HUDEP-2 (cell line): ENCODE results near the gene FAM193A.
A peak's percentile ranks its signal among the peaks of the same experiment; 100 is the strongest.
"Not testable (repeated sequence)": the region's sequence is repeated elsewhere in the genome, so short reads cannot be mapped to it uniquely, and the experiment has no call there.

Source experiments
- DNase-seq, 76 experiments: peaks; one replicate each; lab custom pipeline; 2025; ENCODE audit not compliant: unreplicated experiment in 76 of 76; lab: John Stamatoyannopoulos, UW

The FAM193A gene

DNA sequence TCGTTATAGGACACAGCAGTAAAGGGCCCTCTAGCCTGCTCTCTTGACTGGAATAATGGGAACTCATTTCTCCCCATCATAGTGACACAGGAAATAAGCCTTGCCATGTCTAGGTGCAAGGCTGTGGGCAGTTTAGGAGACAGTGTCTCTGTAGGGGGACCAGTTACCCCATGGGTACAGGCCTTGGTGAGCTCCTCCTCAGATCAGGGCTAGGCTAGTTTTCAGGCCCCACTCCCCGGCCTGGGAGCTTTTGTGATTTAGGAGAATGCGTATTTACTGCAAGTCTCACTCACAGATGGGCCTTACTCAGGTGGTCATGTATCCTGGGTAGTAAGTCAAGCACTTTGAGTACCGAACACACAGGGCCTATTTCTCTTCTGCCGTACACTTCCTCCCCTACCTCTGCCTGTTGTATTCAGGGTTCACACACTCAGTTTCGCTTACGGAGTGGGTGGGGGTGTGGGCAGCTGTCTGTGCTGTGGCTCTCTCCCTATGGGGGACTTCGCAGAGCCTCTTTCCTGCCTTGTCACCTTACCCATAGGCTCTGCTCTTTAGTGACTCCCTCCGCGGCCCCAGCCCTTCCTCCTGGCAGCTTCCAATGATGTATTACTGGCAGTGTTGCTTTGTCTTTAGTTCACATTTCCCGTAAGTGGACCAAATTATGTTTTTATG lies 34.2 kb downstream of the FAM193A start:
- no peak for DNase-seq

DNA sequence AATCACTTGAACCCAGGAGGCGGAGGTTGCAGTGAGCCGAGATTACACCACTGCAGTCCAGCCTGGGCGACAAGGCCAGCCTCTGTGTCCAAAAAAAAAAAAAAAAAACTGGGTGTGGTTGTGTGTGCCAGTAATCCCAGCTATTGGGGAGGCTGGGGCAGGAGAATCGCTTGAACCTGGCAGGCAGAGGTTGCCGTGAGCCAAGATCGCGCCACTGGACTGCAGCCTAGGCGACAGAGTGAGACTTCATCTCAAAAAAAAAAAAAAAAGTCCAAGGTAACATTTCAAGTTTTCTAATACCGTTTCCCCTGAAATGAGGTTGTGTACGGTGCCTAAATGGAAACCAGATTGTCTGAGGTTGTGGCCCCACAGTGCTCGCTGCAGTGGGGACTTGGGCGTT lies 35.6 kb downstream of the FAM193A start:
- DNase-seq: no peak

DNA sequence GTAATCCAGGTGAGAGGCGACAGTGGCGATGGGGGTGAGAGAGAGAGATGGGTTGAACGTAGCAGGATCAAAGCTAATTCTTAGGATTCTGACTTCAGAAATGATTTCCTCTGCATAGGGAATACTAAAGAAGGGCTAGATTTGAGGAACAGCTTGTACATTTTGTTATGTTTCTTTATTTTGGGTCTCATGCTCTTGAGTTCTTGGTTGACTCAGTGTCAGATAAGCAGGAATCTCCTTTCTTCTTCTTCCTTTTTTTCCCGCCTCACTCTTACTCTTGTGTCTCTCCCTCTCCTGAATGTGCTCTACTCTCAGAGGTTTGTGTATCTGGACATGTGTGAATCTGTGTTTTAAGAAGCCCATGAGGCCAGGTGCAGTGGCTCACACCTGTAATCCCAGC lies 36.4 kb downstream of the FAM193A start:
- DNase-seq: no peak

DNA sequence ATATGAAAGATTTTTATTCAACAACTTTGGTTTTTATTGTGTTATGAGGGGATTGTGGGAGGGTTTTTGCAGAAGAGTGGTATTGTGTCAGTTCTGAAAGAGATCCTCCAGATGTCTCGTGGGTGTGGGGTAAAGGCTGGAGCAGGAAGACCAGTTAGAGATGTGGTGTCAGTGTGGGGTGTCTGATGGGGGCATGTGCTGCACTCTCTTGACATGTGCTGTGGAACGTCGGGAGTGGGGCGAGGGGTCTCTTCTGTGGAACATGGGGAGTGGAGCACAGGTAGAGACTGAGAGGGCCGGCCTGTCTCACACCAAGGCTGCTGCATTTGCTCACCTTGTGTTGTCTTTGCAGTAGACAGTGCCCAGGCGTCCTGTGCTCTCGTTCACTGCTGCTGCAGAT lies 37.6 kb downstream of the FAM193A start:
- no peak for DNase-seq

DNA sequence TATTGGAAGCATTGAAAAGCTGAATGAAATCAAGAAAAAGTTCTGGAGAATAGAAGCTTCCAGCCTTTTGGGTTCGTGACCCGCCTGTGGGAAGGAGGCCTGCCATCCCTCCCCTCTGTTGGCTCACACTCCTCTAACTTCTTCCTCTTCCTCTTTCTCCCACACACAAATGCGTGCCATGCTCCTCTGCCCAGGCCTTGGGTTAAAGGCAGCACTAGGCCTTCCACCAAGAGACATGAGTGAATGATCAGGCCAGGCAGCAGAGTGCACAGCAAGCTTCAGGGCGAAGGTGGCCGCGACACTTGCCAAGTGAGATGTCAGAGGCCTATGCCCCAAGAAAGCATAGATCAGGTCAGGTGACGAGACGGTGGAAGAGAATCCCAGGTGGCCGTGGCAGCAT lies 38.4 kb downstream of the FAM193A start:
- no peak for DNase-seq

DNA sequence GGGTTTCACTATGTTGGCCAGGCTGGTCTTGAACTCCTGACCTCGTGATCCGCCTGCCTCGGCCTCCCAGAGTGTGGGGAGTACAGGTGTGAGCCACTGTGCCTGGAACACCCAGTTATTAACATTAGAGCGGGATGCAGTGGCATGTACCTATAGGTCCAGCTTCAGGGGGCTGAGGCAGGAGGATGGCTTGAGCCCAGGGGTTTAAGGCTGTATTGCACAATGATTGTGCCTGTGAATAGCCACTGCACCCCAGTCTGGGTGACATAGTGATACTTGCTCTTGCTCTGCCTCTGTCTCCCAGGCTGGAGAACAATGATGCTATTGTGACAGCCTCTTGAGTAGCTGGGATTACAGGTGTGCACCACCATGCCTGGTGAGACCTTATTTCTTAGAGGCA lies 39.8 kb downstream of the FAM193A start:
- DNase-seq: no peak

DNA sequence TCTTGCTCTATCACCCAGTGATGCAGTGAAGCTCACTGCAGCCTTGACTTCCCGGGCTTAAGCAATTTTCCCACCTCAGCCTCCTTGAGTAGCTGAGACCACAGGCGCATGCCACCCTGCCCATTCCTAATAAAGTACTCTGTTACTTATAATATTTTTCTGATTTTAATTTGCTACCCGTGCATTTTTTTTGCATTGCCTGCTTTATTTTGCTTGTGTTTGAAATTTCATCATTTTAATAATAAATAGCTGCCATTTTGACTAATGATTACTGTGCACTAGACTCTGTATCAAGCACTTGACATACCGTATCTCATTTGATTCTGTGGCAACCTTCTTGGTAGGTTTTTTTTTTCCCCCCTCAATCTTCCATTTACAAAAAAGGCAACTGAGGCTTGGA lies 41.7 kb downstream of the FAM193A start:
- DNase-seq: no peak

DNA sequence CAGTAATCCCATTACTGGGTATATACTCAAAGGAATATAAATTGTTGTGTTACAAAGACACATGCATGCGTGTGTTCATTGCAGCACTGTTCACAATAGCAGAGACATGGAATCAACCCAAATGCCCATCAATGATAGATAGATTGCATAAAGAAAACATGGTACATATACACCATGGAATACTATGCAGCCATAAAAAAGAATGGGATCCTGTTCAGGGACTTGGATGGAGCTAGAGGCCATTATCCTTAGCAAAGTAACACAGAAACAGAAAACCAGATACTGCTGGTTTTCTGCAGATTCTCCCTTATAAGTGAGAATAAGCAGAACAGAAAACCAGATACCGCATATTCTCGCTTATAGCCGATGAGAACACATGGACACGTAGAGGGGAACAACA lies 43.5 kb downstream of the FAM193A start:
- no peak for DNase-seq

DNA sequence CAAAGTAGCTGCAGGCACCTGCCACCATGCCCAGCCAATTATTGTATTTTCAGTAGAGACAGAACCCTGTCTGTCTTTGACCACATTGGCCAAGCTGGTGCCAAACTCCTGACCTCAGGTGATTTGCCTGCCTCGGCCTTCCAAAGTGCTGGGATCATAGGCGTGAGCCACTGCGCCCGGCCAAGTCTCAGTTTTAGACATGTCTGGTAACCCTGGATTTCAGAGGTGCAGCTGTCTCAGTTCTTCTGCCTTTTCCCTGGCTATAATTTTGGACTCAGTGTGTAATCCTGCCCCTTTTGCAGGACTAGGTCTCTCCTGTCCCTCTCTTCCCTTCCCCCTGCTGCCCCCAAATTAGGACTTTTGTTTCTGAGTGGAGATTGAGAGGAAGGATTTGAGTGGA lies 46.6 kb downstream of the FAM193A start:
- DNase-seq: no peak

DNA sequence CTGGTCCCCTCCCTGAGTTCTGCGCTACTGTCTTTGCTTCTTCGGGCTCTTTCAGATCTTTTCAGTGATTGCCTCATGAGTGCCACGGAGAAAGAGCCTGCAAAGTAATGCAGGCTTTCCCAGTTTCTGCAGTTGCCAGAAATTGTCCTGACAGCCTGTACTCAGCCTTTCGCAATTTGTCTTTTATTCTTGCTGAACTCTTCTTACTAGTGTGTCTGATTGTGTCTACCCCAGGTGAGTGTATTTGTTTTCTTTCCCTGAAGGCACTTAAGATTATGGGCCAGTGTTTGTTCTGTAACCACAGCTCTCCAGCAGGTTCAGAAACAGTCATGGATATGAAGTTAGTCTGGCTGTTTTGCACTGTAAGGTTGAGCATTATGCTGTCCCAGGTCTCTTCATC lies 47.1 kb downstream of the FAM193A start:
- DNase-seq: no peak

DNA sequence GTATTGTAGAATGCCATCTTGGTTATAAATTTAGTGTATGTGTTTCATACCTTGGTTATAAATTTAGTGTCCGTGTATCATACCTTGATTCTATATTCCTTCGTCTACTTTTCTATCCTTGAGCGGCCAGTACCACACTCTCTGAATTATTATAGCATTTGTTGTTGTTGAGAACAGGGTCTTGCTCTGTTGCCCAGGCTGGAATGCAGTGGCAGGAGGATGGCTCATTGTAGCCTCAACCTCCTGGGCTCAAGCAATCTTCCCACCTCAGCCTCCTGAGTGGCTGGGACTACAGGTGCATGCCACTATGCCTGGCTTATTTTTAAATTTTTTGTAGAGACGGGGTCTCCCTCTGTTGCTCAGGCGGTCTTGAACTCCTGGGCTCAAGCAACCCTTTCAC lies 50.1 kb downstream of the FAM193A start:
- no peak for DNase-seq

DNA sequence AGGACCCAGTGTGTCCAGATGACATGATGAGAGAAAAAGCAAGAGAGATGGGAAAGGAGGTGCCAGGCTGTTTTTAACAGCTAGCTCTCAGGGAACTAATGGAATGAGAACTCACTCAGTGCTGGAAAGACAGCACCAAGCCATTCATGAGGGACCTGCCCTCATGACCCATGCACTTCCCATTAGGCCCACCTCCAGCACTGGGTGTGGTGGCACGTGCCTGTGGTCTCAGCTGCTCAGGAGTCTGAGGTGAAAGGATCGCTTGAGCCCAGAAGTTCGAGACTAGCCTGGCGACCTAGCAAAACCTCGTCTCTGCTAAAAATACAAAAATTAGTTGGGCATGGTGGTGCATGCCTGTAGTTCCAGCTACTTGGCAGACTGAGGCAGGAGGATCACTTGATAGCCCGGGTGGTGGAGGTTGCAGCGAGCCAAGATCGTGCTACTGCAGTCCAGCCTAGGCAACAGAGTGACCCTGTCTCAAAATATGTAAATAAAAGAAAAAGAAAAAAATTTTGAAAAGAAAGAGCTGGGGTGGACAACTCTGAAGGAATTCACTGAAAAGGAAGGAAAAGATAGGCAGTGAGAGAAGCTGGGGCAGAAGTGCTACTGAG lies 50.9 kb downstream of the FAM193A start:
- peak in 8 of 76 experiments; percentile 6 to 21 (median 16) for DNase-seq

DNA sequence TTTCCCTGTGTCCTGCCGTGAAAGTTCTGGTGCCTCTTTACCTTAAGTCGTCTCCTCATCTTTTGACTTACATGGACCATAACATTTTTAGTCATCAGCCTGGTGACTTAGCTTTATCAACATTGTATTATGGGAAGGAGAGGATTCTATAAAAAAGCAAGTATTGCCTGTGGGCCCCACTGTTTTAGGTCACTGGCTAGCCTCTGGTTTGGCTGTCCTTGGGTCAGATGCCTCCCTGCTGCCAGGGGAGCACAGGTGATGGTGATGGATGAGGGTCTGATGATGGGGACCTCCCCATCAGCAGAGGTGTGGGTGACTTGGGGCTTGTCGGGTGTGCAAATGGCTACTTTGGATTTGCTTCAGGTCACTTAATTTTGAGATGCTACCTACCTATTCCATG lies 51.8 kb downstream of the FAM193A start:
- no peak for DNase-seq

DNA sequence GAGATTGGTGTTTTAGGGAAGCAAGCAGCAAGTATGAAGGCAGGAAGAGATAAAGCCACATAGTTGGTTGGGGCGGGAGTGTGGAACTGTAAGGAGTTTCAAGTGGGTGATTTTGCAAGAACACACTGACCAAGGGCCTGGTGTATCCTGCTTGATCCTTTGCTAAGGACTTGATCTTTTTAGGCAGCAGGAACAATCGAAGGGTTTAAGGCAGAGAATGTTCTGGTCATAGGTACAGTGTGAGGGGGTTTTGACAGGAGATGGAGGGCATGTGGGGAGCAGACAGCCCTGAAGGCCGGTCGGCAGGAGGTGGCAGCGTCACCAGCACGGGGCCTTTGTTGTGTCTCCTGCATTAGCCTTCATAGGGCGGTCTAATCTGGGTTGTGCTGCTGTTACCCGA lies 54.7 kb downstream of the FAM193A start:
- peak in 11 of 76 experiments; percentile 1 to 38 (median 20) for DNase-seq

DNA sequence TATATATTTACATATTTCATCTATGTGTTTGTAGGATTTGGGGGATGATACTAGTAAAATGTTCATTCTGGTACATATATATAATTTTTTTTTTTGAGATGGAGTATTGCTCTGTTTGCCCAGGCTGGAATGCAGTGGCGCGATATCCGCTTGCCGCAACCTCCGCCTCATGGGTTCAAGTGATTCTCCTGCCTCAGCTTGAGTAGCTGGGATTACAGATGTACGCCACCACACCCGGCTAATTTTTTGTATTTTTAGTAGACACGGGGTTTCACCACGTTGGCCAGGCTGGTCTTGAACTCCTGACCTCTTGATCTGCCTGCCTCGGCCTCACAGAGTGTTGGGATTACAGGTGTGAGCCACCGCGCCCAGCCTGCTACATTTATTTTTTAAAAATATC lies 55.6 kb downstream of the FAM193A start:
- not testable (repeated sequence) for DNase-seq

DNA sequence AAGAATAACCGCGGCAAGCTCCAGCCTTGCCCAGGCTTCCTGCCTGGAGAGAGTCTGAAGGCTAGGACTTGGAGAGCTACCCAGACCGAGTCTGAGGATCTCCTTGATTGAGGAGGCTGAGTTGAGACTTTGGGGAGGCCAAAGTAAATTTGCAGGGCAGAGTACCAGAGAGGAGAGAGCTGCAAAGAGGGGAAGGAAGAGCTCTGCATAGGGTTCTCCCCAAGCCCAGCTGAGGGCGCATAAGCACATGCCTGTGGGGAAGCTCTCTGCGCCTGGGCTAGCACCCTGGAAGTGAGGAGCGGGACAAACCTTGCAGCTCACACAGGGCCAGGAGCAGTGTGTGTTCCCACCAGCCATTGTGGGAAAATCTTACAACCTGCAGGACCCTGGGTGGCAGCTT lies 56.1 kb downstream of the FAM193A start:
- no peak for DNase-seq

DNA sequence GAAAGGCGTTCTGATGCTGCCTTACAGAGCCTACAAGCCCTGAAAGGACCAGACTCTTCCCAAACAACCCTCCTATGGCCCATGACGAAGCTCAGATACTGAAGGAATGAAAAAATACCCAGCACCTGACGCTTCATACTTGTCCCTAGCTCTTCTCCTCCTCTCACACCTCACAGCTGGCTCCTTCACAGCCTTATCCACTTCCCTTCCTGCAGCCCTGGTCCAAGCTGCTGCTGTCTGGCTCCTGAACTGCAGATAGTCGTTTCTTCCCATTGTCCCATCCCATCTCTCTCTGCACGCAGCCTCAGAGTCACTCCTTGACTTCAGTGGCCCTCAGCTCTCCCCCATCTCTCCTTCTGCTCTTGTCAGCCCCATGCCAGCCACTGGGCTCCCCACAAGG lies 56.6 kb downstream of the FAM193A start:
- no peak for DNase-seq

DNA sequence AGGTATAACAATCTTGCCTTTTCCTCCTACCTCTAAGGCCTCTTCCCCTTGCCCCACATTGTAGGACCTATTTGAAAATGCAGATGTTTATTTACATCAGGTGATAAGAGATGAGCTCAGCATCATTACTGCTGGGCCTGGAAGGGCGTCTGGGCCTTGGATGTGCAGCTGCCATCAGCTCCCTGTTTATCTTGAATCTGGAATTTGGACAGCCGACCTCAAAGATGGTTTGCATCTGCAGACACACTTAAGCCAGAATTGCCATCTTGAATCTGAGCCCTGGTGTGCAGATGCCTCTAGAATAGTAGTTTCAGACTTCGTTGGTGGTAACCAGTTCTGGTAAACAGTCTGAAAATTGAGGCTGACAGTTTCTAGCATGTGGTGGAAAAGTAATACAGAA lies 59.0 kb downstream of the FAM193A start:
- peak in 3 of 76 experiments; percentile 4 to 9 (median 6) for DNase-seq

DNA sequence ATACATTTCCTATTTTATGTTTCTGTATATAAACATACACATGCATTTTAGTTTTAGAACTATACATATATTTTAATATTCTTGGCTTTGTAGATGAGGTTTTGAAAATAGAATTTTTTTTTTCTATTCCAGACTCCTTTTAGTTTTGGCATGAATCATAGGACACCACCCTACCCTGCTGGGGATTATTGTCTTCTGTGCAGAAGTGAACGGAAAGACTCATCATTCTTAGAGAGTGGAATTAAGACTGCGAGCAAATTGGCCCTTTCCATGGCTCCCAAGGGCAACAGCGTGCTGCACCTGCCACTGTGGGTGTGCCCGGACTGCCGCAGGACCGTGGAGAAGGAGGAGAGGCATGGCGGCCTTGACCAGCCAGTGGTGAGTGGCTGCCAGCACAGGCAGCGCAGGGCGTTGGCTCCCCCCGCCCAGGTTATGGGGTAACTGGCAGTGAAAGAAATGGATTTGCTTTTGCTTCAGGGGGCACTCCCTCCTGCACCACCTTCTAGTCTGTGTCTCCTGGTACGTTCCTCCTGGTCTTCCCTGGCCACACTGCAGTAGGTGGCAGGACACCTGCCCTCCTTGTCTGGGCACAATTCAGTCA lies 59.6 kb downstream of the FAM193A start:
- DNase-seq: no peak

DNA sequence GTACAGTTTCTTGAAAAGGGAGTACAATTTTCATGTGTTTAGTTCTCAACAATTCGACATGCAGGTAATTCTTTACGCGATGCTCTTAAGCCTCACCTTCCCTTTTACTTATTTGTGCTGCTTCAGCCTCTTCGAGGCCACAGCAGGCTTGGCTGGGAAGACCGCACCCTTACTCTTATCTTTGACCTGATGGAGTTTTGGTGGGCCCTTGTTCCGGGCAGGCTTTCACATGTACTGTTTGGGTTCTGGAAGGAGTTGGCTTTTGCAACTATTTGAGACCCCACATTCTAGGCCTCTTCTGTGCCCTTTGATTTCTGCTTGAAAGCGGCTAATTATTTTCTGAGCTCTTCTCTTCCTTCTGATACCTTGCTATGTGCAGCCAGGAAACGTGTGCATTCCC lies 60.2 kb downstream of the FAM193A start:
- peak in 13 of 76 experiments; percentile 6 to 25 (median 15) for DNase-seq

DNA sequence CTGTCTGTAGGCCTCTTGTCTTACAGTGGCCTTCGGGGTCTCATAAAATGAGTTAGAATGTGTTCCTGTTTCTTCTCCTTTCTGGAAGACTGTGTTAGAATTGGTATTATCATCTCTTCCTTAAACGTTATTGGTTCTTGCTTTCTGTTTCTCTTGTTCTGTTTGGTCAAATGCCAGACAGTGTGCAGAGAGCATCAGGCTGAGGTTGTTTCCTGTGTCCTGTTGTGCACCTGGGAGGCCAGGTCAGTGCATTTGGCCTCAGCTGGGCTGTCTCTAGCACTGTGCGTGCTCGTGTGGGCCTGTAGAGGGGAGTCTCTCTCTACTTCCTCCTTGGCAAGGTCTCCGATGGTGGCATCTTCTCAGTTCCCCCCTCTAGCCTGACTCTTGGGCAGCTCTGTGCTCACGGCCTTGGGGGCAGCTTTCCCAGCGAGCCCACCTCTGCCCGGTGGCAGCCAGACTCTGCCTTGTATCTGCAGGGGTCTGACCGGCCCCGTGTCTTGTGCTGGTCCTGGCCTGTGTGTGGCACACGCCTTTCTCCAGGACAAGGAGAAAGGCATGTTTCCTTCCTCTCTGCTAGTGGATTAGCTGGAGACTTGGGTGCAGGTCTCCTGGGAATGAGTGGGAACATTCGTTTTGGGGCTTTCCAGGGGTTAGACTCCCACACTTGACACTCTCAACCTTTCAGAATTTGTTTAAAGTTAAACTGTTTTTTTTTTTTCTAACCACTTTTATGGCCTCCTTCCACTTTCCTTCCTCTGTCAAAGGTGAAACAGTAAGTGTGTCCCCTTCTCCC lies 62.3 kb downstream of the FAM193A start:
- DNase-seq: peak in 6 of 76 experiments; percentile 5 to 25 (median 14)

DNA sequence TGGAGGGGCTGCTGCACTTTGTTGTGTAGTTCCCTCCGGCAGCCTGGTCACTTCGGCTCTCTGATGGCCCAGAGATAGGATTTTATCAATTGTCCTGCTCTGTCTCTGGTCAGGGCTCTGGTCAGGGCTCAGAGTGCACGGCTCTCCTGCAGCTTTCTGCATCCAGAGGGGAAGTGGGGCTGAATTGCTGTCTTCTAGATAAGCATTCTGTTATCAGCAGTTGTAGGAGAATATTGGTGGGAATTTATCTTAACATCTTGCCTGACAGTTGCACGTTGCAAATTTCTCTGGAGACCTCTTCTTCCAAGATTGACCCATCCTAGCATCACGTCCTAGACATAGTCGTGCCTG lies 62.8 kb downstream of the FAM193A start:
- no peak for DNase-seq
